ENCODE data around the gene FAHD1. TPM values are rescaled to one million over a fixed set of nuclear protein-coding genes. Genes with fewer than 3 reads are reported as not detected.

FAHD1 gene
- total and polyA plus RNA-seq, 5 donors from 2014 or later, result 4.5 to 25.8 (median 19.5) TPM

GRCh38 chr16:1877089-1877488 lies 50.1 kb downstream of the FAHD1 start:
- Histone ChIP-seq H3K27me3 (ENCODE audit: control insufficient read depth, insufficient read depth, low read length) (peaks cover 4% of the 10 kb centered on the region), H3K27ac (ENCODE audit: insufficient read depth, low read length, poor library complexity, severe bottlenecking) (no peak overlapping the region), H3K4me3 (ENCODE audit: low read depth, low read length) (no peak overlapping the region), H3K36me3 (ENCODE audit: control insufficient read depth, insufficient read depth, low read length) (no peaks in the 10 kb centered on the region), H3K9me3 (ENCODE audit: control insufficient read depth in 2 of 2, low read length in 2 of 2) (no peaks in the 10 kb centered on the region), H3K4me1 (ENCODE audit: control insufficient read depth, insufficient read depth, low read length, poor library complexity, severe bottlenecking) (no peaks in the 10 kb centered on the region)
- DNase-seq (no peak), ATAC-seq (ENCODE audit: low read depth in 2 of 2) (no peak)
- Mint-ChIP-seq H3K4me3 (no peak overlapping the region), H3K27me3 (peaks cover 41% of the 10 kb centered on the region), H3K36me3 (no peaks in the 10 kb centered on the region), H3K4me1 (peaks cover 0 to 5% (median 0%) of the 10 kb centered on the region in 4 donors), H3K9me3 (peaks cover 0 to 3% (median 0%) of the 10 kb centered on the region in 7 donors), H3K27ac (no peak overlapping the region)

DNA sequence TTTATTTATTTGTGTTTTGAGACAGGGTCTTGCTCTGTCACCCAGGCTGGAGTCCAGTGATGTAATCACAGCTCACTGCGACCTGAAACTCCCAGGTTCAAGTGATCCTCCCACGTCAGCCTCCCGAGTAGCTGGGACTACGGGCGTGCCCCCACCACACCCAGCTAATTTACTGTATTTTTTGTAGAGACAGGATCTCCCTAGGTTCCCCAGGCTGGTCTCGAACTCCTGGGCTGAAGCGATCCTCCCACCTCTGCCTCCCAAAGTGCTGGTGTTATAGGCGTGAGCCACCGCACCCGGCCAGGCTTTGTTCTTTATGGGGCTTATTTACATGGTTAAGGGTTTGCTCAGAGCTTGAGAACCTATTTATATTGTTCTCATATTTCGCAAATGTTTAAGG lies 50.8 kb downstream of the FAHD1 start:
- H3K4me3 Mint-ChIP-seq, result no peak overlapping the region
- peaks cover 0 to 1% (median 0%) of the 10 kb centered on the region in 7 donors for H3K9me3 Mint-ChIP-seq
- H3K27ac Mint-ChIP-seq, result no peak overlapping the region
- H3K36me3 Mint-ChIP-seq, result no peaks in the 10 kb centered on the region
- Histone ChIP-seq H3K36me3 (ENCODE audit: control insufficient read depth, insufficient read depth, low read length) (no peaks in the 10 kb centered on the region), H3K27ac (ENCODE audit: insufficient read depth, low read length, poor library complexity, severe bottlenecking) (no peak overlapping the region), H3K4me1 (ENCODE audit: control insufficient read depth, insufficient read depth, low read length, poor library complexity, severe bottlenecking) (no peaks in the 10 kb centered on the region), H3K27me3 (ENCODE audit: control insufficient read depth, insufficient read depth, low read length) (peaks cover 4% of the 10 kb centered on the region), H3K4me3 (ENCODE audit: low read depth, low read length) (no peak overlapping the region), H3K9me3 (ENCODE audit: control insufficient read depth in 2 of 2, low read length in 2 of 2) (no peaks in the 10 kb centered on the region)
- DNase-seq, result no peak
- ATAC-seq (ENCODE audit: low read depth in 2 of 2), result no peak
- peaks cover 36% of the 10 kb centered on the region for H3K27me3 Mint-ChIP-seq
- H3K4me1 Mint-ChIP-seq, result no peaks in the 10 kb centered on the region

- Mint-ChIP-seq H3K27me3 (peaks cover 33% of the 10 kb centered on the region), H3K4me3 (no peak overlapping the region), H3K27ac (no peak overlapping the region), H3K4me1 (no peaks in the 10 kb centered on the region), H3K9me3 (peaks cover 0 to 1% (median 0%) of the 10 kb centered on the region in 7 donors), H3K36me3 (no peaks in the 10 kb centered on the region)
- no peak overlapping the region for H3K4me3 ChIP-seq (ENCODE audit: low read depth, low read length)
- no peak overlapping the region for H3K27ac ChIP-seq (ENCODE audit: insufficient read depth, low read length, poor library complexity, severe bottlenecking)
- DNase-seq, result no peak
- H3K4me1 ChIP-seq (ENCODE audit: control insufficient read depth, insufficient read depth, low read length, poor library complexity, severe bottlenecking), result no peaks in the 10 kb centered on the region
- H3K9me3 ChIP-seq (ENCODE audit: control insufficient read depth in 2 of 2, low read length in 2 of 2), result no peaks in the 10 kb centered on the region
- H3K27me3 ChIP-seq (ENCODE audit: control insufficient read depth, insufficient read depth, low read length), result peaks cover 4% of the 10 kb centered on the region
- no peaks in the 10 kb centered on the region for H3K36me3 ChIP-seq (ENCODE audit: control insufficient read depth, insufficient read depth, low read length)
- no peak for ATAC-seq (ENCODE audit: low read depth in 2 of 2)
Observed at GRCh38 chr16:1878256-1878655, 51.2 kb downstream of the FAHD1 start.

Other genes starting within 250 kb of the FAHD1 start
- gene IFT140, start 215.1 kb upstream of the FAHD1 start, total RNA-seq, result 2.5 TPM
- 1 to 10 TPM; 1.1 to 2.0 (median 1.5) TPM for gene IFT140, start 215.1 kb upstream of the FAHD1 start, polyA plus RNA-seq
- gene CRAMP1, start 214.8 kb upstream of the FAHD1 start, total RNA-seq, result 30.5 TPM
- 1 to 10 TPM in 2 of 4 donors, under 1 TPM in 2; 0.49 to 1.6 (median 1.1) TPM for gene CRAMP1, start 214.8 kb upstream of the FAHD1 start, polyA plus RNA-seq
- 13.7 TPM for gene JPT2, start 148.9 kb upstream of the FAHD1 start, total RNA-seq
- 10 to 100 TPM in 2 of 4 donors, 1 to 10 TPM in 2; 9.7 to 13.9 (median 10.2) TPM for gene JPT2, start 148.9 kb upstream of the FAHD1 start, polyA plus RNA-seq
- gene MAPK8IP3, start 121.0 kb upstream of the FAHD1 start, total RNA-seq, result 222 TPM
- gene MAPK8IP3, start 121.0 kb upstream of the FAHD1 start, polyA plus RNA-seq, result 1 to 10 TPM in 3 of 4 donors, under 1 TPM in 1; 0.79 to 2.2 (median 1.2) TPM
- 45.1 TPM for gene NME3, start 55.7 kb upstream of the FAHD1 start, total RNA-seq
- gene NME3, start 55.7 kb upstream of the FAHD1 start, polyA plus RNA-seq, result 100 to 1,000 TPM in 1 of 4 donors, 10 to 100 TPM in 3; 63.8 to 101 (median 75.0) TPM
- gene EME2, start 54.4 kb upstream of the FAHD1 start, total RNA-seq, result 19.0 TPM
- gene EME2, start 54.4 kb upstream of the FAHD1 start, polyA plus RNA-seq, result 1 to 10 TPM in 1 of 4 donors, under 1 TPM in 3; 0.57 to 1.1 (median 0.64) TPM
- gene MRPS34, start 54.1 kb upstream of the FAHD1 start, total RNA-seq, result 46.5 TPM
- 100 to 1,000 TPM; 143 to 176 (median 155) TPM for gene MRPS34, start 54.1 kb upstream of the FAHD1 start, polyA plus RNA-seq
- gene SPSB3, start 44.6 kb upstream of the FAHD1 start, total RNA-seq, result 85.2 TPM
- gene SPSB3, start 44.6 kb upstream of the FAHD1 start, polyA plus RNA-seq, result 10 to 100 TPM; 61.1 to 72.3 (median 70.8) TPM
- 41.6 TPM for gene NUBP2, start 44.2 kb upstream of the FAHD1 start, total RNA-seq
- 100 to 1,000 TPM in 1 of 4 donors, 10 to 100 TPM in 3; 88.8 to 104 (median 96.6) TPM for gene NUBP2, start 44.2 kb upstream of the FAHD1 start, polyA plus RNA-seq
- gene IGFALS, start 33.5 kb upstream of the FAHD1 start, total RNA-seq, result 0.84 TPM
- under 1 TPM in 1 of 4 donors, not detected in 3; 0.24 TPM for gene IGFALS, start 33.5 kb upstream of the FAHD1 start, polyA plus RNA-seq
- gene HAGH, start 381 bp upstream of the FAHD1 start, total RNA-seq, result 36.1 TPM
- gene HAGH, start 381 bp upstream of the FAHD1 start, polyA plus RNA-seq, result 10 to 100 TPM; 42.1 to 69.1 (median 48.9) TPM
- gene MEIOB, start 45.0 kb downstream of the FAHD1 start, total RNA-seq, result not detected
- not detected for gene MEIOB, start 45.0 kb downstream of the FAHD1 start, polyA plus RNA-seq
- not detected for gene HS3ST6, start 91.2 kb downstream of the FAHD1 start, total RNA-seq
- gene HS3ST6, start 91.2 kb downstream of the FAHD1 start, polyA plus RNA-seq, result not detected
- gene MSRB1, start 116.0 kb downstream of the FAHD1 start, total RNA-seq, result 8.3 TPM
- 10 to 100 TPM; 25.0 to 50.9 (median 32.8) TPM for gene MSRB1, start 116.0 kb downstream of the FAHD1 start, polyA plus RNA-seq
- not detected for gene RPL3L, start 127.5 kb downstream of the FAHD1 start, total RNA-seq
- not detected for gene RPL3L, start 127.5 kb downstream of the FAHD1 start, polyA plus RNA-seq
- gene NDUFB10, start 132.3 kb downstream of the FAHD1 start, total RNA-seq, result 65.1 TPM
- gene NDUFB10, start 132.3 kb downstream of the FAHD1 start, polyA plus RNA-seq, result 100 to 1,000 TPM; 192 to 288 (median 204) TPM
- gene RPS2, start 137.6 kb downstream of the FAHD1 start, total RNA-seq, result 2,223 TPM
- gene RPS2, start 137.6 kb downstream of the FAHD1 start, polyA plus RNA-seq, result 1,000 to 10,000 TPM; 4,615 to 6,441 (median 5,598) TPM
- not detected for gene RNF151, start 139.7 kb downstream of the FAHD1 start, total RNA-seq
- gene RNF151, start 139.7 kb downstream of the FAHD1 start, polyA plus RNA-seq, result not detected
- 25.3 TPM for gene TBL3, start 144.8 kb downstream of the FAHD1 start, total RNA-seq
- 10 to 100 TPM; 48.0 to 60.0 (median 53.9) TPM for gene TBL3, start 144.8 kb downstream of the FAHD1 start, polyA plus RNA-seq
- 0.47 TPM for gene NOXO1, start 154.3 kb downstream of the FAHD1 start, total RNA-seq
- gene NOXO1, start 154.3 kb downstream of the FAHD1 start, polyA plus RNA-seq, result under 1 TPM in 2 of 4 donors, not detected in 2; 0.16 to 0.35 TPM
- gene GFER, start 157.0 kb downstream of the FAHD1 start, total RNA-seq, result 18.4 TPM
- gene GFER, start 157.0 kb downstream of the FAHD1 start, polyA plus RNA-seq, result 10 to 100 TPM; 30.5 to 45.5 (median 36.5) TPM
- 3.2 TPM for gene SYNGR3, start 162.8 kb downstream of the FAHD1 start, total RNA-seq
- gene SYNGR3, start 162.8 kb downstream of the FAHD1 start, polyA plus RNA-seq, result 1 to 10 TPM in 2 of 4 donors, under 1 TPM in 1, not detected in 1; 0.82 to 1.8 (median 1.1) TPM
- gene ZNF598, start 182.6 kb downstream of the FAHD1 start, total RNA-seq, result 48.2 TPM
- gene ZNF598, start 182.6 kb downstream of the FAHD1 start, polyA plus RNA-seq, result 1 to 10 TPM; 1.8 to 3.1 (median 2.9) TPM
- not detected for gene NPW, start 192.6 kb downstream of the FAHD1 start, total RNA-seq
- gene NPW, start 192.6 kb downstream of the FAHD1 start, polyA plus RNA-seq, result not detected
- 1.5 TPM for gene NHERF2, start 199.7 kb downstream of the FAHD1 start, total RNA-seq
- under 1 TPM; 0.09 to 0.86 (median 0.21) TPM for gene NHERF2, start 199.7 kb downstream of the FAHD1 start, polyA plus RNA-seq
- gene NTHL1, start 220.6 kb downstream of the FAHD1 start, total RNA-seq, result 15.0 TPM
- 10 to 100 TPM; 24.7 to 52.7 (median 38.4) TPM for gene NTHL1, start 220.6 kb downstream of the FAHD1 start, polyA plus RNA-seq
- gene TSC2, start 220.8 kb downstream of the FAHD1 start, total RNA-seq, result 133 TPM
- 10 to 100 TPM; 22.7 to 26.6 (median 26.4) TPM for gene TSC2, start 220.8 kb downstream of the FAHD1 start, polyA plus RNA-seq

Measured in CD4-positive, CD25-positive, alpha-beta regulatory T cell (primary cell).